HFF-Myc (cell line): ENCODE measurements around the gene NR2F2.

Experiments used
- DNase-seq: peaks from one replicate; pipeline ENCODE4 v3.0.0-alpha.2; 2011; ENCODE audit warnings: low read depth; ENCODE audit errors: extremely low read depth
- H3K4me3 ChIP-seq: replicated peaks from 2 replicates; pipeline ENCODE4 v1.5.1; 2011; ENCODE audit warnings: low read depth, mild to moderate bottlenecking, control low read depth, low read length
- TF ChIP-seq, protein P1 (sequence below): IDR thresholded peaks from 2 replicates; pipeline ENCODE4 v1.5.1; 2012; ENCODE audit warnings: mild to moderate bottlenecking, low read depth, low read length, control low read depth; ENCODE audit errors: missing control alignments

Gene NR2F2

DNA sequence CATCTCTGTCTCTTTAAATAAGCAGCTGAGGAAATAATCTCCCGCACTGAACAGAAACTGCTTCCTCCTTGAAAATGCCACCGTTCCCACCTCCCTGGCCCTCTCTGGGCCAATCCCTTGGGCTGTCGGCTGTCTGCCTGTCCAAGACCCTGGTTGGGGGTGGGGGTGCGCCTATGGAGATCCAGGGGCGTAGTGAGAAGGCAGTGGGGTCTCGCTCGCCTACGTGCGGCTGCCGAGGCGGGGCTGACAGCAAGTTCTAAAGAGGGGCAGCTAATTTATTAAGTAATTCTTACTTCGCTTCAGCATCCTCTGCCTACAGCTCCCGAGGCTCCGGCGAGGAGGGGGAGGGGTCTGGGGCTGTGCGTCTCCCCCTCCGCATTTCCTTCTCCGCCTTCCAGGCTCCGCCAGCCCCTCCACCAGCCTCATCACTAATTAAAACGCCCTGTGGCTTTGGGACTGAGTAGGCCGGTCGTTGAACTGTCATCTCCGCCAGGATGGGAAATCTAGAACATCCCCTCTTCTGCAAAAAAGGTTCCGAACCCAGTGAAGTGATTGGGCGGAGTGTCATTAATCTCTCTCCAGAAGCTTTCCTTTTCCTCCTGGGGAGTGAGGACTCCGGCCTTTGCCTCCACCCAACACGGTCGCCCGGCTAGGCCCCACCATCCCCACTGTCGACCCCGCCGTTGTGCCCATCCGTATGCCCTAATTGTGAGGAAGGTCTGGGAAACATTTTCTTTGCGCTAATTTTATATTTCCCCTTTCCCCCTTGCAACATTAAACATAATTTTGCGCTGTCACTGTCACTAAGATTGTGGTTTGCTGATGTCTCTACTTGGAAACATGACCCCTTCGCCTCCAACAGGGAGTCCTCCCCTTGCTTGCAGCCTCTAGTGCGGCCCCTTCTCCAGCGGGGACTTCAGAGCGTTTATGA, 16.9 kb downstream of the NR2F2 start:
- TF ChIP-seq, protein P1, sequence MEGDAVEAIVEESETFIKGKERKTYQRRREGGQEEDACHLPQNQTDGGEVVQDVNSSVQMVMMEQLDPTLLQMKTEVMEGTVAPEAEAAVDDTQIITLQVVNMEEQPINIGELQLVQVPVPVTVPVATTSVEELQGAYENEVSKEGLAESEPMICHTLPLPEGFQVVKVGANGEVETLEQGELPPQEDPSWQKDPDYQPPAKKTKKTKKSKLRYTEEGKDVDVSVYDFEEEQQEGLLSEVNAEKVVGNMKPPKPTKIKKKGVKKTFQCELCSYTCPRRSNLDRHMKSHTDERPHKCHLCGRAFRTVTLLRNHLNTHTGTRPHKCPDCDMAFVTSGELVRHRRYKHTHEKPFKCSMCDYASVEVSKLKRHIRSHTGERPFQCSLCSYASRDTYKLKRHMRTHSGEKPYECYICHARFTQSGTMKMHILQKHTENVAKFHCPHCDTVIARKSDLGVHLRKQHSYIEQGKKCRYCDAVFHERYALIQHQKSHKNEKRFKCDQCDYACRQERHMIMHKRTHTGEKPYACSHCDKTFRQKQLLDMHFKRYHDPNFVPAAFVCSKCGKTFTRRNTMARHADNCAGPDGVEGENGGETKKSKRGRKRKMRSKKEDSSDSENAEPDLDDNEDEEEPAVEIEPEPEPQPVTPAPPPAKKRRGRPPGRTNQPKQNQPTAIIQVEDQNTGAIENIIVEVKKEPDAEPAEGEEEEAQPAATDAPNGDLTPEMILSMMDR = no peak
- DNase-seq = no peak
- H3K4me3 ChIP-seq = no peak overlapping the region

DNA sequence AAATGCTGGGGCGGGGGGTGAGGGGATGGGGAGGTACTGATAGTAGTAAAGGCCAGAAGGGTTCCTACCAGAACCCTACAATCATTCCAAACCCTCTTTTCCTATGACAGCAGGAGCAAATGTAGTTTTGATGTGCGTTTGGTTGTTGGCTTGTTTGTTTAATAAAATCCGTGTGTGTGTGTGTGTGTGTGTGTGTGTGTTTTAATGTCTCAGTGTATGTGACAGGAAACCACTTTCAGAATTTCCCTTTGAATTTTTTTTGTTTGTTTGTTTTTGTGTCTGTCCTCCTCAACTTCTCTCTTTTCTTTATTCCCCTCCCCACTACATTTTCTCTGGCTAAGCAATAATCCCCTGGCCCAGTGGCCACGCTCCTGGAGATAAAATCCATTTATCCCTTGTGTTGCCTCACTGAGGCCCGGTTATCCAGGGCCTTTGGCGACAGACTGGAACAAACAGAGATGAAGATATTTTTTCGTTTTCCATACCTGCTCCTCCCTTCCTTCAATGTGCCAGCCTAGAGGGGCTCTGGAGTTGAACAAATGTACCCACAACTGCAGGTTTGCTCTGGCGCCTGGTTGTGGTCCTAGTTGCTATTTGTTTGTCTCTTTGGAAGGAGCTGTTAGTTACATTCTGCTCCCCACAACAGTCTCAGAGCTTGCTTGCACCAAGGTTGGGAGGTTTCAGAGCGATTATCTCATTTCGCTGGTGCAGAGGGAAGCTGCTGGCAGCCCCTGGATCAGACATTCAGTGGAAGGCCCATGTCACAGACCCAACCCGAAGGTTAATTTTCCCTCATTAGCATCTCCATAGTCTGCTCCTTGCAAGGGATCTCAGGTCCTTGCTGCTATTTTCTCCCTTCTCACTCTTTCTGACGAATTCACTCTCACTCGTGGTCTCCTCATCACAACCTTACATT, 17.9 kb downstream of the NR2F2 start:
- DNase-seq = no peak
- TF ChIP-seq, protein P1 = no peak
- no peak overlapping the region for H3K4me3 ChIP-seq

DNA sequence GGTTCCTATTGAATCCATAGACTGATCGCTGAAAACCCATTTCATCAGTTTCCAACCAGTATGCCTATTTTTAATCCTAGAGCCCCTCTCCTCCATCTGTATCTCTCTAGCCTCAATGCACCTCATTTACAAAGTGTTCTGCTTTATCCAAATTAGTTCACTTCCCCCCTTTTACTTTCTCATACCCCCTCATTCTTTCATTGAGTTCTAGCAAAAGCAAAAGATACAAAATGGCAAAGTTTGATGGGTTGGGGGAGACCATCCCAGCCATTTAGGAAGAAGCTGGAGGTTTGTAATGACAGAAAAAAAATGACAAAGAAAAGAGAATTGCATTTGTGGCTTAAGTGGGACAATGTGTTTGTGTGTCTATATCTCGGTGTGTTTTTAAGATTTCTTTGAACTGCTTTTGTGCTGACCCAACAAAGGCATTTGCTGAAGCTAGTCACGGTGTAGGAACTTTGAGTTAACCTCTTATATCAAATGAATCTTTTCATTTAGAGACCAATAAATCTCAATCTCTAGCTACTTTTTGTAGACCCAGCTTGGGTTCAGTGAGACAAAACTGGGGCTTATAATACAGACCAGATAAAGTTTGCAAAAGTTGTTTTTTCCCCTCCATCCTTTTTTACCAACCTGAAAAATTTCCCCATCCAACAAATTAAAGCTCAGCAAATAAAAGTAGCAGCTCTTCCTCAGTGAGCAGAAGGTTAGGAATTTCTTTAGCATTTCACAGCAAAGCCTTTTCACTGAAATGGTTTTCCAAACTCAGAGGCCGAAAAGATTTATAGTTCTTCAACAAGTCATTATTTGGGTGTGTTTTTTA, 18.7 kb downstream of the NR2F2 start:
- TF ChIP-seq, protein P1 = no peak
- H3K4me3 ChIP-seq = no peak overlapping the region
- no peak for DNase-seq

DNA sequence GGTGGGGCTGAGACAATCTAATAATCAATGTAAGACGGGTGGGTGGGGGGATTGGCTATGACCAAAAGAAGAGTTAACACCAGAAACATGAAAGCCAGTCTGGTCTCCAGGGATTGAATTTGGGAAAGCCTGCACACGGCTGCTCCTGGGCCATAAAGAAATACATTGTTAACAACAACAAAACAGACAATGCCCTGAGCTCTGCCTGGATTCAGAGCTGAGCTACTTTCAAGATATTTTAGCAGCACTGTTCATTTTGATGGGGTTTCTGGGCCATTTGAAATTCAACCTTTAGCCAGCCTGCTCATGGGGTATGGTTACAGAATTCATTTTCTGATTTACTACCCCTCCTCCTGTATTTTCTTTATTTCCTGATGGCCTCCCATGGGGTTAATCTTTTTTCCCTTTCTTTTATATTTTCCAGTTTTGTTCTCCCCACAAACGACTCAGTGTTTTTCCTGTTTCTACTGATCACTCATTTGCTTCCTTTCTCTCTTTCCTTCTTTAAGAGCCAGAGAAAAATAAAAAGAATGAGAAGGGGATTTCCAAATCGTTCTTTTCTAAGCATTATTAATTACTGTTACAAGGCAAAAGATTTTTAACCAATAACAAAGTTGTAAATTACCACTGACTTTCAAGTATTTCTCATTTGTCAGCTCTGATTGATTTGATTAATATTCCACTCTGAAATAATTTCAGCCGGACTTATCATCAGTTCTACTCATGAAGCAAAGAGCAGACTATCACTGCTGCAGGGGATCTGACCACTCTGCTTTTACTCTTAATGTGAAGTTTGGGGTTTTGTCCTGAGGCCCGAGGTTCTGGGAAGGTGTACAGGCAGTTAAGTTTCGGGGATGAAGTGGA, 19.6 kb downstream of the NR2F2 start:
- H3K4me3 ChIP-seq = no peak overlapping the region
- TF ChIP-seq, protein P1 = no peak
- DNase-seq = no peak

DNA sequence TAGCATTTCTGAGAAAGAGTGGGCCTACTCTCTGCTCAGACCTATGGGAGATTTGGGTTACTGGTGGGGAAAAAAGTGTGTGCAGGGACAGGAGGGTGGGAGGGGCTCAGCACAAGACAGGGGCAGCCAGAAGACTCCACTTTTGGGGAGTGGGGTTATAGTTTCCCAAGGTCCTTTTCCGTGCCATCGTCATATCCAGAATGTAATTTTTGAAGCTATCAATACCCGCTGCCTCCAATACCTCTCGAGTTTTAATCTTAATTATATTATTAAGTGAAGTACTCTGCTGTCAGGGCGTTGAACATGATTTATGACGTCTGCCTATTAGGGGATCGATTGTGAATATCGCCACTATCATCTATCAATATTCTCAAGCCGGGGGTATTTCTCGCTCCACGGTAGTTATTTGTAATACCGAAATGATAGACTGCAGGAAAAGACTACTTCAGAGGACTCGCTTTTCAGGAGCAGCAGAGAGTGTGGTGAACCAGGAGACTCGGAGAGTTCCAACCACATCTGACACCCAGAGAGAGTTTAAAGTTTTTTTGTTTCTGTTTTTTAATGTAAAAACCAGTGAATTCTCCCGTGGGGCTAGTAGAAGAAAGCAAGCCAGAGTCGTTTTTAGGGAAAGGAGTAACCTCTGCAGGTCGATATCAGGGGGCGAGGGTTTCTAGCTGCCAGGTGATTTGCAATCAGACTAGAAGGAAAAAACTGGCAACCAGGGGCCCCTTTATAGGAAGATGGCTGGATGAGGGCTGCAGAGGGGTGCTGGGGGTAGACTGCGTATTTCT, 20.6 kb downstream of the NR2F2 start:
- no peak for DNase-seq
- TF ChIP-seq, protein P1 = no peak
- no peak overlapping the region for H3K4me3 ChIP-seq
